Adipocyte (in vitro differentiated cells): ENCODE measurements around the gene GABRR2.
A peak's percentile ranks its signal among the peaks of the same experiment; 100 is the strongest.

Source experiments
- DNase-seq: peaks from one replicate; pipeline ENCODE4 v3.0.0-alpha.2; 2015; ENCODE audit warnings: low read depth
- H3K27me3 ChIP-seq: replicated peaks from 2 replicates; pipeline ENCODE4 v1.7.0; 2013; ENCODE audit warnings: mild to moderate bottlenecking, low read length, moderate library complexity; ENCODE audit not compliant: control insufficient read depth, insufficient read depth
- H3K36me3 ChIP-seq: 2 replicates; pipeline ENCODE4 v1.7.0; 2013; ENCODE audit warnings: low read length, mild to moderate bottlenecking, moderate library complexity; ENCODE audit not compliant: control insufficient read depth, insufficient read depth, severe bottlenecking
- H3K4me1 ChIP-seq: 2 replicates; pipeline ENCODE4 v1.7.0; 2013; ENCODE audit warnings: mild to moderate bottlenecking, low read length, moderate library complexity; ENCODE audit not compliant: control insufficient read depth, insufficient read depth
- H3K4me3 ChIP-seq: 2 replicates; pipeline ENCODE4 v1.7.0; 2013; ENCODE audit warnings: mild to moderate bottlenecking, low read length, moderate library complexity
- H3K9ac ChIP-seq: 2 replicates; pipeline ENCODE4 v1.7.0; 2013; ENCODE audit warnings: mild to moderate bottlenecking, low read length, moderate library complexity
- H3K9me3 ChIP-seq: 2 replicates; pipeline ENCODE4 v1.7.0; 2013; ENCODE audit warnings: mild to moderate bottlenecking, low read length, moderate library complexity; ENCODE audit not compliant: control insufficient read depth

The GABRR2 gene

DNA sequence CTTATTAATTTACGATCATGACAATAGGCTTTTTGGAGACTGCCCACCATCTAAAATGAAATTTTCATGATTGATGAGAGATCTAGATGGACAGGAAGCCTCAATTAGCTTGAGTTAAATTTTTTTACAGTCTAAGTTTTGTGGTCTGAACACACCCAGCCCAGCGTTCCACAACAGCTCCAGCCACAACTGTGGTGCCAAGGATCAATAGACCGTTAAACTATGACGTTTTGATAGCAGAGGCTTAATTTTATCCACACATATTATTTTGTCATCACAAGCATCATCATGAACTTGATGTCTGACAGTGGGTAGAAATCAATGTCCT, 92.4 kb downstream of the GABRR2 start:
- no peak for DNase-seq
- Histone ChIP-seq H3K27me3 (peaks cover 2% of the 10 kb centered on the region), H3K36me3 (no peaks in the 10 kb centered on the region), H3K9me3 (no peaks in the 10 kb centered on the region), H3K4me3 (peak overlapping the region; percentile 7), H3K9ac (no peak overlapping the region), H3K4me1 (peaks cover 7% of the 10 kb centered on the region)

DNA sequence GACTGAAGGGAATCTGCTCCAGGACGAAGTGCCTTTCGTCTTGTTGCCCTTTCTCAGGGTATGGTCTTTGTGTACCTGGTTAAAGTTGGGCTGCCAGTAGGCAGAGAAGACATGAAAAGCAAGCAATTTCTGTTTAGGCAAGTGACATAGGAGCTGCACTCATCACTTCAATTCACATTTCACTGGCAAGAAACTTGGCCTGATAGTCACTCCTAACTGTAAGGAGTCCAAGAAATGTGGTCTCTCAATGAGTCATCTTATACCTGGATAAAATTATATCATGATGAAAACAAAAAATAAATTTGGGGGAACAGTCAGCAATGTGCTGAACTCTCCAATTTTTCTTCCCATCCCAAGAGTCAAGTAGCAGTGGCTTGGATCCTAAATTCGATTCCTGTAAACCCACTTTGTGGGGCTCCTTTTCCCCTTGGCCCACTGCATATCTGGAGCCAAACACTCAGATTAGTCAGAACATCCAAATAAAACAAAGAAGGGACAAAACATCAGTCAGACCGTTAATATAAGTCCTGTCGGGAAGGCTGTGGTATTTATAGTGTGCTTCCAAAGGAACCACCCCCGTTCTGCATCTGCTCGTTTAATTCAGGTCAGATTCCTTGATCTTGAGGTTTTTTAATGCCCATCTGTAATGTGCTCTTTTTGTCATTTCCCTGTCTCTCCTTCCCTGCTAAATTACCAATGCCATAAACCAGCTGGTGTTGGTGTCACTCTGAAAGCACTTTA, 93.0 kb downstream of the GABRR2 start:
- Histone ChIP-seq H3K9ac (no peak overlapping the region), H3K36me3 (no peaks in the 10 kb centered on the region), H3K4me3 (peak overlapping the region; percentile 7), H3K4me1 (peaks cover 7% of the 10 kb centered on the region), H3K27me3 (peaks cover 7% of the 10 kb centered on the region), H3K9me3 (no peaks in the 10 kb centered on the region)
- DNase-seq = no peak

DNA sequence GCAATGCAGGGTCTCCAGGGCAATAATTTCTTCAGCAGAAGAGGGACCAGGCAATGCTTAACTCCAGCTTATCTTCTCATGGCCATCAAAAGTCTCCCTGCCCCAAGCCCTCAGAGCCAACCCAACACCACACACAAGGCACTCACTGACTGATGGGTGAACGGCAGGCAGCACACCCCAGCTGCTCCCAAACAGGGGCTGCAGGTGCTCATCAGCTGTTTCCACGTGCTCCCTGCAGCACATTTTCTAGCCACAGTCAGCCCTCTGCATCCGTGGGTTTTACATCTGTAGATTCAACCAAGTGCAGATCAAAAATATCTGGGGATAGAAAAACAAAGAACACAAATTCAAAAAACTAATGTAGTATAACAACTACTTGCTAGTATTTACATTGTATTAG, 94.0 kb downstream of the GABRR2 start:
- DNase-seq = no peak
- no peak overlapping the region for H3K4me3 ChIP-seq
- peaks cover 7% of the 10 kb centered on the region for H3K4me1 ChIP-seq
- H3K9me3 ChIP-seq = no peaks in the 10 kb centered on the region
- H3K36me3 ChIP-seq = no peaks in the 10 kb centered on the region
- H3K9ac ChIP-seq = no peak overlapping the region
- peaks cover 16% of the 10 kb centered on the region for H3K27me3 ChIP-seq

DNA sequence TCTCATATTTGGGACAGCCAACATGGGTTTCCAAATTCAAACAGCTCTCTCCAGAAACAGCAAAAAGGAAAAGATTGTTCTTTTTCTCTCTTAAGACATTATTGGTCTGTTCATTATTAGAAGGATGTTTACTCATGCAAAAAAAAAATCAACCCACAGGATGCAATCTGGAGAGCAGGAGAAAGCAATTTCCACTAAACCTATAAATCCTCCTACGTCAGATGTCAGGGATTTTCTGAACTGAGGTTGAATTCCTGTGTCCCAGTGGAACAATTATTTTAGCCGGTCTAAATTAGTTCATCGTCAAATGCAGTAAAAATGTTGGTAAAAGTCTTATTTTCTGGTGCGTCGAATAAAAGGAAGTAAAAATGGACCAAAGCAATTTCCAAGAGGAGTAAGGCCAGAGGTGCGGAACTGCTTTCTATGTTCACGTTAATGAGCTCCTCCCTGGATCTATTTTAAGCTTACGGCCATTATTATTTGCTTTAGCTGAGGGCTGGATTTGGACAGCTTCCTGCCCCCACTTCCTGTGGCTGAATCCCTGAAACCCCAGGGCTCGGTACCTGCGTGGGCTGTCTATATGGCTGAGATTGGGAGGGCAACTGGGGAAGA, 97.7 kb downstream of the GABRR2 start, which contains the start of gene GABRR1:
GABRR1 (minus strand) TSS at position 60 of the 612 bp plus-strand sequence; CDS start at position 24, 36 bp downstream.
- Histone ChIP-seq H3K4me1 (peaks cover 5% of the 10 kb centered on the region), H3K9me3 (no peaks in the 10 kb centered on the region), H3K27me3 (peaks cover 23% of the 10 kb centered on the region), H3K36me3 (no peaks in the 10 kb centered on the region), H3K4me3 (no peak within 1 kb of the TSS), H3K9ac (no peak within 1 kb of the TSS)
- DNase-seq = no peak

DNA sequence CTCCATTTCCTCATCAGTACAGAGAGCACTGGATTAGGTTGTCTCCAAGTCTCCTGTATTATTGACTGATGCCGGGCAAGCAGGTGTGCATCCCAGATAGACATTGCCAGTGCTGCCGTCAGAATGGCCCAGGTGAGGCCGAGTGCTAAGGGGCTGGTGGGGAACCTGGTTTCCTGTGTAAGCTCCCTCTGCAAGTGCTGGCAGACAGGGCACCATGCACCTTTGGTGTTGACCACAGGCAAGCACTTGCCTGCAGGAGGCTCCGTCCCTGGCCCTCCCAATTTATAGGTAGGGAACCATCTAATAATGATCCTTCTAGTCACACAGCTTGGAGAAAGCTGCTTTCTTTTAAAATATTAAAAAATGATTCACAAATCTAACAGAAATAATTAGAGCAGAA, 98.7 kb downstream of the GABRR2 start:
- Histone ChIP-seq H3K9ac (no peak overlapping the region), H3K9me3 (no peaks in the 10 kb centered on the region), H3K36me3 (no peaks in the 10 kb centered on the region), H3K4me1 (no peaks in the 10 kb centered on the region), H3K27me3 (peaks cover 25% of the 10 kb centered on the region), H3K4me3 (no peak overlapping the region)
- no peak for DNase-seq

DNA sequence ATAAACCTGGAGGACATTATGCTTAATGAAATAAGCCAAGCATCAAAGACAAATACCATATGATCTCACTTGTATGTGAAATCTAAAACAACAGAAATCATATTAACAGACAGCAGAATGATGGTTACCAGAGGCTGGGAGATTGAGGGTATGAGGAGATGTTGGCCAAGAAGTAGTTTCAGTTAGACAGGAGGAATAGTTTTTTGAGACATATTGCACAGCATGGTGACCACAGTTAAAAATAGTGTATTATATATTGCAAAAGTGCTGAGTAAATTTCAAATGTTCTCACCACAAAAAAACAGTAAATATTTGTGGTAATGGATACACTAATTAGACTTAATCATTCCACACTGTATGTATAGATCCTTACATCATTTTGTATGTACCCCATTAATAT, 99.7 kb downstream of the GABRR2 start:
- Histone ChIP-seq H3K4me3 (no peak overlapping the region), H3K9ac (no peak overlapping the region), H3K36me3 (no peaks in the 10 kb centered on the region), H3K9me3 (no peaks in the 10 kb centered on the region), H3K27me3 (peaks cover 30% of the 10 kb centered on the region), H3K4me1 (no peaks in the 10 kb centered on the region)
- DNase-seq = no peak

DNA sequence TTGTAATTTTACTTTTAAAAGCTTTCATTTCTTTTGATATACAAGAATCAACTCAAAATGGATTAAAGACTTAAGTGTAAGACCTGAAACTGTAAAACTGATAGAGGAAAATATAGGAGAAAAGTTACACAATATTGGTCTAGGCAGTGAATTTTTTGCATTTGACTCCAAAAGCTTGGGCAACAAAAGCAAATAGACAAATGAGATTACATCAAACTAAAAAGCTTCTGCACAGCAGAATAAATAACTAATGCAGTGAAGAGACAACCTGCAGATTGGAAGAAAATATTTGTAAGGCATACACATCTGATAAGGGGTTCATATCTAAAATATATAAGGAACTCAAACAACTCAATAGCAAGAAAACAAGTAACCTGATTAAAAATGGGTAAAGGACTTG, 100.9 kb downstream of the GABRR2 start:
- H3K36me3 ChIP-seq = no peaks in the 10 kb centered on the region
- no peaks in the 10 kb centered on the region for H3K4me1 ChIP-seq
- DNase-seq = no peak
- H3K9me3 ChIP-seq = no peaks in the 10 kb centered on the region
- H3K4me3 ChIP-seq = no peak overlapping the region
- peaks cover 30% of the 10 kb centered on the region for H3K27me3 ChIP-seq
- H3K9ac ChIP-seq = no peak overlapping the region

DNA sequence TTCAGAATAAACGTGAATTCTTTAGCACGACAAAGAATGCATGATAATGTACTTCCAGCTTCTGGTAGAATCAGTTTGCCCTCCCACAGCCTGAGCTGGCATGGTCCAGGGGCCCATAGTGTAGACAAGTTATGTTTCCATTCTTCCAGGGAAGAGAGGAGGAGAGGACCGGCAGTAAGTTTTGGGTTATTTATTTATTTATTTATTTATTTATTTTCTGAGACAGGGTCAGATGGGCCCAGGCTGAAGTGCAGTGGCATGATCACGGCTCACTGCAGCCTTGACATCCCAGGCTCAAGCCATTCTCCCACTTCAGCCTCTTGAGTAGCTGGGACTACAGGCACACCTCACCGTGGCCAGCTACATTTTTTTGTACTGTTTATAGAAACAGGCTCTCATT, 102.6 kb downstream of the GABRR2 start:
- no peak for DNase-seq

DNA sequence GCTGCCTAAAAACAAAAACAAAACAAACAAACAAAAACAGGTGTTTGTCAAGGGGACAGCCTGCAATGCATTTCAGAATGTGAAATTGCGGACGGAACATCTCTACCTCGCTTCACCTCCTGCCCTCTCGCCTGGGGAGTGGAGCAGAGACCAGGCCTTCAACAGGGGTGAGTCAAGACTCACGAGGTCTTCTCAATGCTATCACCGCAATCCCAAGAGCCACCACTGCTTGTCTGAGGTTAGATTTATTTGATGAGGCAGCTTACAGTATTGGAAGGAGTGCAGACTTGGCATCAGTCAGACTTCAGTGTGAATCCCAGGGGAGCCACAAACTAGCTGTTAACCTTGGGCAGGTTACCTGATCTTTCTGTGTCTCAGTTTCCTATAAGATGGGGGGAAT, 105.6 kb downstream of the GABRR2 start:
- Histone ChIP-seq H3K36me3 (no peaks in the 10 kb centered on the region), H3K27me3 (peaks cover 10% of the 10 kb centered on the region), H3K9ac (no peak overlapping the region), H3K4me1 (no peaks in the 10 kb centered on the region), H3K9me3 (no peaks in the 10 kb centered on the region), H3K4me3 (no peak overlapping the region)
- no peak for DNase-seq

More for the DNA sequence above, 102.6 kb downstream of the GABRR2 start:
- Histone ChIP-seq H3K4me3 (no peak overlapping the region), H3K36me3 (no peaks in the 10 kb centered on the region), H3K27me3 (peaks cover 26% of the 10 kb centered on the region), H3K4me1 (no peaks in the 10 kb centered on the region), H3K9me3 (no peaks in the 10 kb centered on the region), H3K9ac (no peak overlapping the region)

DNA sequence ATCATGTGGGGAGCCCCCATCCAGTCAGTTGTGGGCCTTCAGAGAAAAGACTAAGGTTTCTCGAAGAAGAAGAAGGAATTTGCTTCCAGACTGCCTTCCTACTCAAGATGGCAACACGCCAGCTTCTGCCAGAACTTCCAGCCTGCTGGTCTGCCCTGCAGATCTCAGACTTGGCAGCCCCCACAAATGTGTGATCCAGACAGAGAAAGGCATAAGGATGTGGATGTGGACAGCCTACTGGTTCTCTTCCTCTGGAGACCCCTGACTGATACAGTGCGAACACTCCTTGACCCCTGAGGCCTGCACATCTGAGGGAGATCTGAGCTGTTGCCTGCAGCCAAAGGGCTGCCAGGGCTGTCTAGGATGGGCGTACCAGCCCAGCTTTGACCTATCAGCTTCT, 106.5 kb downstream of the GABRR2 start:
- DNase-seq = no peak
- Histone ChIP-seq H3K4me1 (no peaks in the 10 kb centered on the region), H3K9ac (no peak overlapping the region), H3K27me3 (peaks cover 16% of the 10 kb centered on the region), H3K9me3 (no peaks in the 10 kb centered on the region), H3K36me3 (no peaks in the 10 kb centered on the region), H3K4me3 (no peak overlapping the region)
